Measurements from ENCODE around the gene SLC30A2. TPM values are rescaled to one million over a fixed set of nuclear protein-coding genes. Genes with fewer than 3 reads are reported as not detected.
"Not testable (repeated sequence)": the region's sequence is repeated elsewhere in the genome, so short reads cannot be mapped to it uniquely, and the experiment has no call there.

The SLC30A2 gene, protein sequence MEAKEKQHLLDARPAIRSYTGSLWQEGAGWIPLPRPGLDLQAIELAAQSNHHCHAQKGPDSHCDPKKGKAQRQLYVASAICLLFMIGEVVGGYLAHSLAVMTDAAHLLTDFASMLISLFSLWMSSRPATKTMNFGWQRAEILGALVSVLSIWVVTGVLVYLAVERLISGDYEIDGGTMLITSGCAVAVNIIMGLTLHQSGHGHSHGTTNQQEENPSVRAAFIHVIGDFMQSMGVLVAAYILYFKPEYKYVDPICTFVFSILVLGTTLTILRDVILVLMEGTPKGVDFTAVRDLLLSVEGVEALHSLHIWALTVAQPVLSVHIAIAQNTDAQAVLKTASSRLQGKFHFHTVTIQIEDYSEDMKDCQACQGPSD
- under 1 TPM in 1 of 2 donors, not detected in 1; 0.01 TPM for polyA plus RNA-seq

GRCh38 chr1:26045722-26046245, at the start of gene SLC30A2:
Gene SLC30A2, minus strand, starts transcription at chr1:26046118. Its CDS starts 222 bp downstream, at chr1:26045896.
- WGBS, 2 donors: 0 to 1% methylated on average over 62 of the region's 62 CpGs
- no peaks in the 10 kb centered on the region for H3K36me3 ChIP-seq (ENCODE audit: control insufficient read depth in 2 of 2, insufficient read depth in 2 of 2, low read length in 1 of 2)
- H3K4me3 ChIP-seq (ENCODE audit: low read depth in 1 of 2, low read length in 2 of 2): peak within 1 kb of the TSS; percentile 12 to 20
- no peak within 1 kb of the TSS for H3K27ac ChIP-seq (ENCODE audit: low read depth in 2 of 2, low read length in 1 of 2)
- peaks cover 9 to 18% of the 10 kb centered on the region in 2 donors for H3K27me3 ChIP-seq (ENCODE audit: control insufficient read depth in 1 of 2, insufficient read depth in 2 of 2, low read length in 2 of 2)
- no peaks in the 10 kb centered on the region for H3K9me3 ChIP-seq (ENCODE audit: control insufficient read depth in 2 of 2, insufficient read depth in 1 of 2, low read depth in 1 of 2, low read length in 1 of 2)
- H3K4me1 ChIP-seq (ENCODE audit: control insufficient read depth in 2 of 2, insufficient read depth in 2 of 2, low read length in 1 of 2): peaks cover 0 to 6% of the 10 kb centered on the region in 2 donors

DNA sequence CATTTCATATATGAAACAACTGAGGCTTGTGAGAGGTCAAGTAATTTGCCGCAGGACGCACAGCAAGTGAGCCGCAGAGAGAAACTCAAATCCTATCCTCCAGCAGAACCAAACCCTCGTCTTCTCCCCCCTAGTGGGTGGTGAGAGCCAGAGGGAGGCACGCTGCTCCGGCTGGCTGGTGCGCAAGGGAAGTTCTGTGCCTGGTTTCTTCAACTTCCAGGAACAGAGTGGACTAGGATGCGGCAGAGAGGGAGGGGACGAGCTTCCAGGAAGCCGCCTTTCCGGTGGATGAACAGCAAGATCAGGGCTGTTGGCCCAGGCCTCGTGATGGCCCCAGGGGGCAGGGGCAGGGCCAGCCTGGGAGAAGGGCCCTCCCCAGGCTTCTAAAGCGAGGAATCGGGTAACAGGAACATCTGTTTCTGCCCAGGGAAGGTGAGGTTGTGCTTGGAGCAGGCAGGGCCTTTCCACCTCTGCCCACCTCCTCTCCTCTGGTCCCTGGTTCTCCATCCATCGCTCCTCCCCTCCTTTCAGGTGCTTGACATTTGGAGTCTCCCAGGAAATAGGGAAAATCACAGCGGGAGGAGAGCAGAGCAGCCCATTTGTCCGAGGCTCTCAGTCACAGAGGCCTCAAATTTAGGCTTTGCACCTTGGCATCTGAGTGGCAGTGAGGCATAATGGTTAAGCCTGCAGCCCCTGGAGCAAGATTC, 48.9 kb upstream of the SLC30A2 start:
- H3K27me3 ChIP-seq (ENCODE audit: control insufficient read depth in 1 of 2, insufficient read depth in 2 of 2, low read length in 2 of 2): no peaks in the 10 kb centered on the region
- peaks cover 0 to 8% of the 10 kb centered on the region in 2 donors for H3K4me1 ChIP-seq (ENCODE audit: control insufficient read depth in 2 of 2, insufficient read depth in 2 of 2, low read length in 1 of 2)
- WGBS, 2 donors: 27 to 42% methylated on average over 16 to 17 of the region's 17 CpGs
- peak overlapping the region in 1 of 2 donors; percentile 26 for H3K27ac ChIP-seq (ENCODE audit: low read depth in 2 of 2, low read length in 1 of 2)
- no peaks in the 10 kb centered on the region for H3K36me3 ChIP-seq (ENCODE audit: control insufficient read depth in 2 of 2, insufficient read depth in 2 of 2, low read length in 1 of 2)
- no peaks in the 10 kb centered on the region for H3K9me3 ChIP-seq (ENCODE audit: control insufficient read depth in 2 of 2, insufficient read depth in 1 of 2, low read depth in 1 of 2, low read length in 1 of 2)
- no peak overlapping the region for H3K4me3 ChIP-seq (ENCODE audit: low read depth in 1 of 2, low read length in 2 of 2)

DNA sequence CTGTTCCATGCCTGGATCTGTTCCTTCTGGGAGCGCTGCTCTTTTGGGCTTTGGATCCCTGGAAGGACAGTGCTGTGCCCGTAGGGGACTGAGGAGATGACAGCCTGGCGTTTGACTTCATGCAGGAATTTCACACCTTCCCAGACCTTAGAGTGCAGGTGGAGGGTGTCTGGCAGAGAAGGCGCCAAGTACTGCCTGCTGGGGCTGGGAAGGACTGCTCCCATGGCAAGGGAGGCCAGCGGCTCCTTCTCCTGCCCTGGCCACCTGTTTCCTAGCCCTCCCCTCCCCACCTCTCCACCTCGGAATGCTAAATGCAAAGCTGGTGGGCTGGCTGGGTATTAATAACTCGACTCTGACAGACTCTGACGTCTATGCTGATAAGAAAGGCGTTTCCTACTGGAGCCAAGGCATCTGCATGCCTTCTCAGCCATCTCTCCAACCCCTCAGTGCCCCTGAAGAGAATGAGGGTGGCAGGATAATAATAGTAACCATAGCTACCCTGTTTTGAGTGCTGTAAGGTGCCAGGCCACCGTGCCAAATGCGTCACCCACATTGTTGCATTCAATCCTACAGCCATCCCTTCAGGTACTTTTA, 48.3 kb upstream of the SLC30A2 start:
- peaks cover 0 to 8% of the 10 kb centered on the region in 2 donors for H3K4me1 ChIP-seq (ENCODE audit: control insufficient read depth in 2 of 2, insufficient read depth in 2 of 2, low read length in 1 of 2)
- H3K27me3 ChIP-seq (ENCODE audit: control insufficient read depth in 1 of 2, insufficient read depth in 2 of 2, low read length in 2 of 2): no peaks in the 10 kb centered on the region
- no peaks in the 10 kb centered on the region for H3K9me3 ChIP-seq (ENCODE audit: control insufficient read depth in 2 of 2, insufficient read depth in 1 of 2, low read depth in 1 of 2, low read length in 1 of 2)
- no peak overlapping the region for H3K4me3 ChIP-seq (ENCODE audit: low read depth in 1 of 2, low read length in 2 of 2)
- H3K27ac ChIP-seq (ENCODE audit: low read depth in 2 of 2, low read length in 1 of 2): peak overlapping the region in 1 of 2 donors; percentile 26
- H3K36me3 ChIP-seq (ENCODE audit: control insufficient read depth in 2 of 2, insufficient read depth in 2 of 2, low read length in 1 of 2): no peaks in the 10 kb centered on the region
- WGBS, 2 donors: 18 to 24% methylated on average over 11 of the region's 11 CpGs

- not testable (repeated sequence) for H3K9me3 ChIP-seq (ENCODE audit: control insufficient read depth in 2 of 2, insufficient read depth in 1 of 2, low read depth in 1 of 2, low read length in 1 of 2); H3K27me3 ChIP-seq (ENCODE audit: control insufficient read depth in 1 of 2, insufficient read depth in 2 of 2, low read length in 2 of 2); H3K4me3 ChIP-seq (ENCODE audit: low read depth in 1 of 2, low read length in 2 of 2); H3K36me3 ChIP-seq (ENCODE audit: control insufficient read depth in 2 of 2, insufficient read depth in 2 of 2, low read length in 1 of 2); H3K4me1 ChIP-seq (ENCODE audit: control insufficient read depth in 2 of 2, insufficient read depth in 2 of 2, low read length in 1 of 2); H3K27ac ChIP-seq (ENCODE audit: low read depth in 2 of 2, low read length in 1 of 2)
- 26 to 36% methylated on average over 6 of the region's 6 CpGs for WGBS, 2 donors
Measured at GRCh38 chr1:26093569-26093968, 47.7 kb upstream of the SLC30A2 start.

DNA sequence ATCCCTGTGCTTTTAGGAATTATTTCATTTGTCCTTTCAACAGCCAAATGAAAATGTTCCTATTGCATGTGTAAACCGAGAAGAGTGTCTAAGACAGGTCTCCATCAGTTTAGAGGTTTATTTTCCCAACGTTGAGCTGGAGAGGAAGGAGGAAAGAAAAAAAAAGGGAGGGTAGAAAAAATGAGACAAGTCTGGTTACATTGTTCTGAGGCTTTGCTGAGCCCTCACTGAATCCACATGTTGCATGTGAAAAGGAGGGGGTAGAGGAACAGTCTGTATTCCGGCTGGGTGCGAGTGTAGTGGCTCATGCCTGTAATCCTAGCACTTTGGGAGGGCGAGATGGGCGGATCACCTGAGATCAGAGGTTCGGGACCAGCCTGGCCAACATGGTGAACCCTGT, 46.5 kb upstream of the SLC30A2 start:
- H3K4me3 ChIP-seq (ENCODE audit: low read depth in 1 of 2, low read length in 2 of 2): no peak overlapping the region
- H3K9me3 ChIP-seq (ENCODE audit: control insufficient read depth in 2 of 2, insufficient read depth in 1 of 2, low read depth in 1 of 2, low read length in 1 of 2): no peaks in the 10 kb centered on the region
- 63 to 65% methylated on average over 7 of the region's 7 CpGs for WGBS, 2 donors
- peaks cover 0 to 8% of the 10 kb centered on the region in 2 donors for H3K4me1 ChIP-seq (ENCODE audit: control insufficient read depth in 2 of 2, insufficient read depth in 2 of 2, low read length in 1 of 2)
- no peaks in the 10 kb centered on the region for H3K27me3 ChIP-seq (ENCODE audit: control insufficient read depth in 1 of 2, insufficient read depth in 2 of 2, low read length in 2 of 2)
- H3K36me3 ChIP-seq (ENCODE audit: control insufficient read depth in 2 of 2, insufficient read depth in 2 of 2, low read length in 1 of 2): no peaks in the 10 kb centered on the region
- no peak overlapping the region for H3K27ac ChIP-seq (ENCODE audit: low read depth in 2 of 2, low read length in 1 of 2)

DNA sequence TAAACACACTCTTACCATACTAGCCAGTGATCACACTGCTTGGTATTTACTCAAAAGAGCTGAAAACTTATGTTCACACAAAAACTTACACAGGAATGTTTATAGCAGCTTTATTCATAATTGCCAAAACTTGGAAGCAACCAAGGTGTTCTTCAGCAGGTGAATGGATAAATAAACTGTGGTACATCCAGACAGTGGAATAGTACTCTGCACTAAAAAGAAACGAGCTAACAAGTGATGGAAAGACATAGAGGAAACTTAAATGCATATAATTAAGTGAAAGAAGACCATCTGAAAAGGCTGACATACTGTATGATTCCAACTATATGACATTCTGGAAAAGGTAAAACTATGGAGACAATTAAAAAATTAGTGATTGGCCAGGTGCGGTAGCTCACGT, 45.0 kb upstream of the SLC30A2 start:
- no peaks in the 10 kb centered on the region for H3K9me3 ChIP-seq (ENCODE audit: control insufficient read depth in 2 of 2, insufficient read depth in 1 of 2, low read depth in 1 of 2, low read length in 1 of 2)
- H3K27me3 ChIP-seq (ENCODE audit: control insufficient read depth in 1 of 2, insufficient read depth in 2 of 2, low read length in 2 of 2): no peaks in the 10 kb centered on the region
- 91% methylated on average over 3 of the region's 3 CpGs for WGBS, 2 donors
- peaks cover 0 to 8% of the 10 kb centered on the region in 2 donors for H3K4me1 ChIP-seq (ENCODE audit: control insufficient read depth in 2 of 2, insufficient read depth in 2 of 2, low read length in 1 of 2)
- no peak overlapping the region for H3K27ac ChIP-seq (ENCODE audit: low read depth in 2 of 2, low read length in 1 of 2)
- no peaks in the 10 kb centered on the region for H3K36me3 ChIP-seq (ENCODE audit: control insufficient read depth in 2 of 2, insufficient read depth in 2 of 2, low read length in 1 of 2)
- no peak overlapping the region for H3K4me3 ChIP-seq (ENCODE audit: low read depth in 1 of 2, low read length in 2 of 2)

- Histone ChIP-seq H3K4me3 (ENCODE audit: low read depth in 1 of 2, low read length in 2 of 2) (no peak overlapping the region), H3K27ac (ENCODE audit: low read depth in 2 of 2, low read length in 1 of 2) (no peak overlapping the region), H3K36me3 (ENCODE audit: control insufficient read depth in 2 of 2, insufficient read depth in 2 of 2, low read length in 1 of 2) (no peaks in the 10 kb centered on the region), H3K9me3 (ENCODE audit: control insufficient read depth in 2 of 2, insufficient read depth in 1 of 2, low read depth in 1 of 2, low read length in 1 of 2) (no peaks in the 10 kb centered on the region), H3K27me3 (ENCODE audit: control insufficient read depth in 1 of 2, insufficient read depth in 2 of 2, low read length in 2 of 2) (no peaks in the 10 kb centered on the region), H3K4me1 (ENCODE audit: control insufficient read depth in 2 of 2, insufficient read depth in 2 of 2, low read length in 1 of 2) (peaks cover 0 to 1% of the 10 kb centered on the region in 2 donors)
- WGBS, 2 donors: 93% methylated on average over 3 of the region's 3 CpGs
Measured at GRCh38 chr1:26089125-26089524, 43.2 kb upstream of the SLC30A2 start.

- no peaks in the 10 kb centered on the region for H3K4me1 ChIP-seq (ENCODE audit: control insufficient read depth in 2 of 2, insufficient read depth in 2 of 2, low read length in 1 of 2)
- WGBS, 2 donors: 80 to 81% methylated on average over 2 of the region's 2 CpGs
Measured at GRCh38 chr1:26084844-26085243, 38.9 kb upstream of the SLC30A2 start.

DNA sequence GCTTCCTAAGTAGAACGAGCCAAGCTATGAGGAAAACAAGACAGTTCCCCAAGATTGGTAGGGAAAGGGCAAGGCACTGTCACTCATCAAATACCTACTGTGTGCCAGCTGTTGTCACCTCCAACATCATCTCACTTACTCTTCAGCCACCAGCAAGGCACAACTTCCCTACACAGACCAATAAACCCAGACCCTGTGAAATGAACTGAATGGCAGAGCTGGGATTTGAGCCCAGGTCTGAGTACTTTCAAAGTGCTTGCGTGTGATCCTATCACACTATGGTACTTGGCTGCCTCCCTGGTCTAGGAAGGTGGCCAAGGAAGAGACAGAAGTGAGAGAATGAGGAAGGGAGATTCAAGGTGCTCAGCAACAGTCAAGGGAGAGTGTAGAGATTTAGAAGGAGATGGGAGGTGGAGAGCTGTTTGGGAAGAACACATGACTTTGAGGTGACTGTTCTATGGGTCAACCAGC, 38.2 kb upstream of the SLC30A2 start:
- WGBS, 2 donors: 54 to 62% methylated on average over 2 of the region's 2 CpGs
- no peaks in the 10 kb centered on the region for H3K9me3 ChIP-seq (ENCODE audit: control insufficient read depth in 2 of 2, insufficient read depth in 1 of 2, low read depth in 1 of 2, low read length in 1 of 2)
- H3K4me1 ChIP-seq (ENCODE audit: control insufficient read depth in 2 of 2, insufficient read depth in 2 of 2, low read length in 1 of 2): no peaks in the 10 kb centered on the region
- H3K27me3 ChIP-seq (ENCODE audit: control insufficient read depth in 1 of 2, insufficient read depth in 2 of 2, low read length in 2 of 2): no peaks in the 10 kb centered on the region
- H3K4me3 ChIP-seq (ENCODE audit: low read depth in 1 of 2, low read length in 2 of 2): no peak overlapping the region
- H3K27ac ChIP-seq (ENCODE audit: low read depth in 2 of 2, low read length in 1 of 2): no peak overlapping the region
- no peaks in the 10 kb centered on the region for H3K36me3 ChIP-seq (ENCODE audit: control insufficient read depth in 2 of 2, insufficient read depth in 2 of 2, low read length in 1 of 2)

More at GRCh38 chr1:26084844-26085243, 38.9 kb upstream of the SLC30A2 start:
- Histone ChIP-seq H3K27ac (ENCODE audit: low read depth in 2 of 2, low read length in 1 of 2) (no peak overlapping the region), H3K9me3 (ENCODE audit: control insufficient read depth in 2 of 2, insufficient read depth in 1 of 2, low read depth in 1 of 2, low read length in 1 of 2) (no peaks in the 10 kb centered on the region), H3K27me3 (ENCODE audit: control insufficient read depth in 1 of 2, insufficient read depth in 2 of 2, low read length in 2 of 2) (no peaks in the 10 kb centered on the region), H3K4me3 (ENCODE audit: low read depth in 1 of 2, low read length in 2 of 2) (no peak overlapping the region), H3K36me3 (ENCODE audit: control insufficient read depth in 2 of 2, insufficient read depth in 2 of 2, low read length in 1 of 2) (no peaks in the 10 kb centered on the region)
